Tibial artery (tissue), 4 donors: ENCODE measurements around the gene HRC.
A peak's percentile ranks its signal among the peaks of the same experiment; 100 is the strongest.

ENCODE experiments used
- DNase-seq, 2 donors: peaks; one replicate each; pipeline ENCODE4 v3.0.0-alpha.2; 2019
- H3K27ac ChIP-seq, 2 donors: fragments of 200-600 bp; sonication (generic) in 1 of 2; 1 replicate in 1 of 2; 2 replicates in 1 of 2; pipeline ENCODE4 v1.5.1; 2018 to 2019; ENCODE audit warnings: mild to moderate bottlenecking in 1 of 2
- H3K27me3 ChIP-seq, 2 donors: fragments of 200-600 bp; sonication (generic) in 1 of 2; one replicate each; pipeline versions ENCODE4 v1.5.1 to v1.6.0; 2016 to 2019
- H3K36me3 ChIP-seq, 3 donors: fragments of 200-600 bp; sonication (generic) in 2 of 3; one replicate each; pipeline ENCODE4 v1.5.1; 2016 to 2019; ENCODE audit warnings: mild to moderate bottlenecking in 2 of 3
- H3K4me1 ChIP-seq, 4 donors: fragments of 200-600 bp; sonication (generic) in 2 of 4; 1 replicate in 3 of 4; 2 replicates in 1 of 4; pipeline ENCODE4 v1.5.1; 2016 to 2019
- H3K4me3 ChIP-seq, 2 donors: fragments of 200-600 bp; sonication (generic) in 1 of 2; 1 replicate in 1 of 2; 2 replicates in 1 of 2; pipeline ENCODE4 v1.5.1; 2018 to 2019; ENCODE audit warnings: mild to moderate bottlenecking in 2 of 2
- H3K9me3 ChIP-seq, 3 donors: fragments of 200-600 bp; sonication (generic) in 1 of 3; one replicate each; pipeline ENCODE4 v1.5.1; 2016 to 2019
- CTCF ChIP-seq, 2 experiments: fragments of 200-600 bp in 1 of 2; fragments of 450-650 bp in 1 of 2; IDR thresholded peaks; one replicate each; pipeline ENCODE4 v1.5.1; 2017 to 2019; ENCODE audit warnings: antibody characterized with exemption in 2 of 2, mild to moderate bottlenecking in 1 of 2, moderate library complexity in 1 of 2
- intact Hi-C: fragments of 100-400 bp; cut with DNase I; formaldehyde crosslinking; loops from one replicate; pipeline ENCODE4 v1.15.0; 2023; ENCODE audit warnings: low total_unique reads

The HRC gene

GRCh38 chr19:49160450-49161189 lies 5.4 kb upstream of the HRC start:
- Histone ChIP-seq H3K36me3 (peaks cover 0 to 6% (median 5%) of the 10 kb centered on the region in 3 donors), H3K27ac (no peak overlapping the region), H3K9me3 (no peaks in the 10 kb centered on the region), H3K4me3 (no peak overlapping the region), H3K4me1 (peaks cover 0 to 52% (median 32%) of the 10 kb centered on the region in 4 donors), H3K27me3 (no peaks in the 10 kb centered on the region)
- no peak for DNase-seq
- intact Hi-C loops: no loop called here
- no peak for TF ChIP-seq CTCF (IDR thresholded peaks at IDR 0.05)

GRCh38 chr19:49157445-49158224 lies 2.4 kb upstream of the HRC start, which contains the start of gene TRPM4:
Gene TRPM4 (plus strand): TSS chr19:49157792. CDS start chr19:49157867, 75 bp downstream.
- Histone ChIP-seq H3K4me1 (peaks cover 0 to 44% (median 28%) of the 10 kb centered on the region in 4 donors), H3K27me3 (no peaks in the 10 kb centered on the region), H3K36me3 (peaks cover 0 to 6% (median 5%) of the 10 kb centered on the region in 3 donors), H3K9me3 (no peaks in the 10 kb centered on the region), H3K4me3 (peak within 1 kb of the TSS; percentile 82 to 100), H3K27ac (peak within 1 kb of the TSS; percentile 90 to 94)
- DNase-seq: peak; percentile 91 to 95
- intact Hi-C loops: no loop called here
- TF ChIP-seq CTCF (IDR thresholded peaks at IDR 0.05): no peak

- Histone ChIP-seq H3K36me3 (no peaks in the 10 kb centered on the region), H3K4me1 (peaks cover 0 to 55% (median 41%) of the 10 kb centered on the region in 4 donors), H3K27ac (peak overlapping the region; percentile 66 to 72), H3K9me3 (no peaks in the 10 kb centered on the region), H3K27me3 (no peaks in the 10 kb centered on the region), H3K4me3 (peak overlapping the region; percentile 3 to 32)
- DNase-seq: no peak
- TF ChIP-seq CTCF (IDR thresholded peaks at IDR 0.05): no peak
- intact Hi-C loops: no loop called here
These were observed 687 bp upstream of the HRC start for GRCh38 chr19:49155820-49156346.

- no peaks in the 10 kb centered on the region for H3K36me3 ChIP-seq
- no peak for DNase-seq
- no peak for TF ChIP-seq CTCF (IDR thresholded peaks at IDR 0.05)
- no peaks in the 10 kb centered on the region for H3K27me3 ChIP-seq
- intact Hi-C loops: loop anchor here (5.0 kb wide), 1 partner anchor 37 kb away; the partner anchor contains the start of genes C19orf73 and PPFIA3
- H3K9me3 ChIP-seq: no peaks in the 10 kb centered on the region
- H3K4me3 ChIP-seq: no peak overlapping the region
- H3K4me1 ChIP-seq: peaks cover 0 to 58% (median 38%) of the 10 kb centered on the region in 4 donors
- peak overlapping the region; percentile 66 to 72 for H3K27ac ChIP-seq
These were observed 917 bp downstream of the HRC start for GRCh38 chr19:49154279-49154678.

GRCh38 chr19:49153167-49153809 lies 1.9 kb downstream of the HRC start:
- TF ChIP-seq CTCF (IDR thresholded peaks at IDR 0.05): no peak
- no peaks in the 10 kb centered on the region for H3K36me3 ChIP-seq
- H3K4me3 ChIP-seq: no peak overlapping the region
- no peaks in the 10 kb centered on the region for H3K27me3 ChIP-seq
- intact Hi-C loops: loop anchor here (5.0 kb wide), 1 partner anchor 36 kb away; the partner anchor contains the start of genes C19orf73 and PPFIA3
- no peak for DNase-seq
- H3K9me3 ChIP-seq: no peaks in the 10 kb centered on the region
- no peak overlapping the region for H3K27ac ChIP-seq
- peaks cover 0 to 57% (median 39%) of the 10 kb centered on the region in 4 donors for H3K4me1 ChIP-seq
